ENCODE results near the gene KRTAP19-5.

DNA sequence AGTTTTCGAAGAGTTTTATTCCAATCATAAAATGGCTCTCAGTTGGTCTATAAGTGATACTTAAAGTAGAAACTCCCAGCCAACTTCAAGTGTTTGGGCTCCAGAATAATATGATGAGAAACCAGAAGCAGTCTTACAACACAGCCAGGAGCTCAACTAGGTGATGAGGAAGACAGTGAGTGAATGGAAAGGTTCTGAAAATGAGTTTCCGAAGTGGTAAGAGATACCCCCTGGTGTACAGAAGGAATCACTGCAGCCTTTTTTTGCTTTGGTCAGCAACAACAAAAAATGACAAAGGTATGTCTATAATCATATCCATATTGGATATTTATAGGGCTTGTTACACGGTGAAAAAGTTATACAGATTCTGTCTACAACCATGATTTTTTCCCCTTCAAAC is 38.2 kb downstream of the KRTAP19-5 start:
- TF ChIP-seq CTCF (conservative IDR thresholded peaks at IDR 0.05; ENCODE audit: low read length) (peak; percentile 65), EZH2phosphoT487 (IDR thresholded peaks at IDR 0.05; ENCODE audit: borderline replicate concordance) (no peak)

All from Loucy (cell line).